GM06990 (cell line): ENCODE results near the gene ABCA13.

Source experiments
- DNase-seq: peaks from one replicate; pipeline ENCODE4 v3.0.0-alpha.2; 2011; ENCODE audit not compliant: insufficient read length; ENCODE audit errors: extremely low read depth
- H3K27me3 ChIP-seq: replicated peaks from 2 replicates; pipeline ENCODE4 v1.6.0; 2011; ENCODE audit warnings: low read length; ENCODE audit not compliant: control insufficient read depth, insufficient read depth
- H3K36me3 ChIP-seq: 2 replicates; pipeline ENCODE4 v1.5.1; 2011; ENCODE audit warnings: low read length; ENCODE audit not compliant: control insufficient read depth, insufficient read depth
- H3K4me3 ChIP-seq: replicated peaks from 2 replicates; pipeline ENCODE4 v1.5.1; 2011; ENCODE audit warnings: low read depth, mild to moderate bottlenecking, control low read depth, low read length
- TF ChIP-seq, protein P1 (sequence below): IDR thresholded peaks from 2 replicates; pipeline ENCODE4 v1.5.1; 2011; ENCODE audit warnings: low read length, control low read depth, mild to moderate bottlenecking, inconsistent platforms; ENCODE audit not compliant: insufficient read depth, poor library complexity, severe bottlenecking

Gene ABCA13

DNA sequence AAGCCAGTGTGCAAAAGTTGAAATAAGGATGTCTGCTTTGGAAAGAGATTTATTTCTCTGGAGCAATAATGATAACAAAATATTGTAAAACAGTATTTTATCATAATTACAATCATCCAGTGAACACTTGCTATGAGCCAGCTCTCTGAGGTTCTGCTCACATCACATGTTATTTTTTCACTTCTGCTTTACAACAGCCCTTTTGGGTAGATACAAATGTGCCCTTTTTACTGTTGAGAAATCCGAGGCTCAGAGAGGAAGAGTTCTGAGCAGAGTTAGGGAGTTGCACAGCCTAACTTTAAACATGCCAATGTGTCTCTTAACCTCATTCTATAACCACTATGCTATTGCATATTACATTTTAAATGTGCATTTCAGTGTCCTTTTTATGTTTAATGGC lies 520.5 kb downstream of the ABCA13 start:
- no peak for DNase-seq
- Histone ChIP-seq H3K36me3 (no peaks in the 10 kb centered on the region), H3K4me3 (no peak overlapping the region), H3K27me3 (no peaks in the 10 kb centered on the region)
- TF ChIP-seq, protein P1, sequence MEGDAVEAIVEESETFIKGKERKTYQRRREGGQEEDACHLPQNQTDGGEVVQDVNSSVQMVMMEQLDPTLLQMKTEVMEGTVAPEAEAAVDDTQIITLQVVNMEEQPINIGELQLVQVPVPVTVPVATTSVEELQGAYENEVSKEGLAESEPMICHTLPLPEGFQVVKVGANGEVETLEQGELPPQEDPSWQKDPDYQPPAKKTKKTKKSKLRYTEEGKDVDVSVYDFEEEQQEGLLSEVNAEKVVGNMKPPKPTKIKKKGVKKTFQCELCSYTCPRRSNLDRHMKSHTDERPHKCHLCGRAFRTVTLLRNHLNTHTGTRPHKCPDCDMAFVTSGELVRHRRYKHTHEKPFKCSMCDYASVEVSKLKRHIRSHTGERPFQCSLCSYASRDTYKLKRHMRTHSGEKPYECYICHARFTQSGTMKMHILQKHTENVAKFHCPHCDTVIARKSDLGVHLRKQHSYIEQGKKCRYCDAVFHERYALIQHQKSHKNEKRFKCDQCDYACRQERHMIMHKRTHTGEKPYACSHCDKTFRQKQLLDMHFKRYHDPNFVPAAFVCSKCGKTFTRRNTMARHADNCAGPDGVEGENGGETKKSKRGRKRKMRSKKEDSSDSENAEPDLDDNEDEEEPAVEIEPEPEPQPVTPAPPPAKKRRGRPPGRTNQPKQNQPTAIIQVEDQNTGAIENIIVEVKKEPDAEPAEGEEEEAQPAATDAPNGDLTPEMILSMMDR = no peak
